ENCODE data around the gene ABCC2. TPM values are rescaled to one million over a fixed set of nuclear protein-coding genes. Genes with fewer than 3 reads are reported as not detected.
"Not testable (repeated sequence)": the region's sequence is repeated elsewhere in the genome, so short reads cannot be mapped to it uniquely, and the experiment has no call there.

Gene ABCC2
- total RNA-seq, 1 donor from 2014 or later = 1.9 TPM

DNA sequence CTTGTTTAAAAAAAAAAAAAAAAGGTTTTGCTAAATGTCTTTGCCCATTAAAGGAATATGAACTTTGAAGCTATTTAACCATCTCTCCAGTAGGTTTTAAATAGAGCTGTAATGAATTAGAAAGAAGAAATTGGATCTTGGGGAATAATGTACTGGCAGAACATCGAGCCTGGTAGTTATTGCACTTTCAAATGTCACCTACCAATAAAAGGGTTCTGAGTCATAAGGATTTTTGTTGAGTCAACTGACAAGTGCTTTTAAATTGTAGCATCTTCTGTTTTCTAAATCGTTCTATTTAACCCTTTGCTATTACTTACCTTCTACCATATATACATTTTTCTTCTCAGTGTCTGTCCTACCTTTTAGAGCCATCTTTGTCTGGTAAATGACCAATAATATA lies 39.7 kb upstream of the ABCC2 start:
- ATAC-seq = no peak
- Histone ChIP-seq H3K9me3 (peaks cover 12% of the 10 kb centered on the region), H3K27ac (no peak overlapping the region), H3K27me3 (ENCODE audit: low read depth) (no peaks in the 10 kb centered on the region), H3K36me3 (peaks cover 88% of the 10 kb centered on the region), H3K4me3 (no peak overlapping the region), H3K4me1 (no peaks in the 10 kb centered on the region)
- intact Hi-C loops (cut with DNase I) = no loop called here
- DNase-seq = no peak
- TF ChIP-seq CTCF (IDR thresholded peaks at IDR 0.05) = no peak

DNA sequence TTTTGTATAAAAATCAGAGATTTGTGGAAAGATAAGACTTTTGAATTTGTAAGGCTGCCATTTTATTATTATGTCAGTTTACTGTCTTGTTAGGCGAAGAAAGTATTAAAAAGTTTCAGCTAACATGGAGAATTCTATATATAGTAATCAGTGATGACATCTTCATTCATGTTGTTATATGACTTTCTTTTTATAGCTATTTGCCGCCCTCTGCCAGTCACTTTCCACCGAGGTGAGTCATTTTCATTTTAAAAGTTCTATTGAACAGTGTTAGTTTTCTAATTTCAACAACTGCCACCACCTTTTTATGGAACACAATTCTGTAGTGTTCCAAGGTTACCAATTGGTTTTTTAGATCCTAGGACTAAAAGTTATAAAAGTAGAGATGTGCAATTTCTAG lies 38.6 kb upstream of the ABCC2 start:
- no peak for ATAC-seq
- peaks cover 12% of the 10 kb centered on the region for H3K9me3 ChIP-seq
- no peak overlapping the region for H3K27ac ChIP-seq
- DNase-seq = no peak
- no peaks in the 10 kb centered on the region for H3K27me3 ChIP-seq (ENCODE audit: low read depth)
- TF ChIP-seq CTCF (IDR thresholded peaks at IDR 0.05) = no peak
- no peak overlapping the region for H3K4me3 ChIP-seq
- intact Hi-C loops (cut with DNase I) = no loop called here
- H3K4me1 ChIP-seq = no peaks in the 10 kb centered on the region
- H3K36me3 ChIP-seq = peaks cover 96% of the 10 kb centered on the region

- ATAC-seq; intact Hi-C loops (cut with DNase I); H3K9me3 ChIP-seq; H3K4me3 ChIP-seq; H3K4me1 ChIP-seq; H3K27me3 ChIP-seq (ENCODE audit: low read depth); H3K27ac ChIP-seq; DNase-seq: not testable (repeated sequence)
- H3K36me3 ChIP-seq = peaks cover 97% of the 10 kb centered on the region
Measured at GRCh38 chr10:99746166-99746565, 36.3 kb upstream of the ABCC2 start.

GRCh38 chr10:99748823-99749451 lies 33.5 kb upstream of the ABCC2 start:
- Histone ChIP-seq H3K4me3 (no peak overlapping the region), H3K27ac (no peak overlapping the region), H3K27me3 (ENCODE audit: low read depth) (no peaks in the 10 kb centered on the region), H3K4me1 (no peaks in the 10 kb centered on the region), H3K36me3 (peaks cover 97% of the 10 kb centered on the region), H3K9me3 (no peaks in the 10 kb centered on the region)
- no peak for DNase-seq
- no peak for ATAC-seq
- intact Hi-C loops (cut with DNase I) = no loop called here
- no peak for TF ChIP-seq CTCF (IDR thresholded peaks at IDR 0.05)

DNA sequence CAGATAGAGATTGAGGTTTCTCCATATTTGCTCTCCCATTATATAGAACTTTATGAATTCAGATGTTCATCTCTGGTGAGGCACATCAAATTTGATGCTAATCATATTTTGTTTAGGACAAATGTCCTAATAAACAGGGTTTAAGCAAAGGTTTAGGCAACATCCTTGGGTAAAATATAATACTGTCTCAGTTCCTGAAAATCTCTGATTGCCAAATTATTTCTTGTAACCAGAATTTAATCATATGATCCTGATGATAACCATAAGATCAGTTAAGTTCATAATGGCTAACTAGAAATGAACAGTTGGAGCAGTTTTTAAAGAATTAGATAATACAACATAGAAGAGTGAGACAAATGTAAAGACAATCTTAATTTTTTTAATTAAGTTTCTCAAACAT lies 31.8 kb upstream of the ABCC2 start:
- H3K4me1 ChIP-seq = no peaks in the 10 kb centered on the region
- no peak for TF ChIP-seq CTCF (IDR thresholded peaks at IDR 0.05)
- no peak for ATAC-seq

DNA sequence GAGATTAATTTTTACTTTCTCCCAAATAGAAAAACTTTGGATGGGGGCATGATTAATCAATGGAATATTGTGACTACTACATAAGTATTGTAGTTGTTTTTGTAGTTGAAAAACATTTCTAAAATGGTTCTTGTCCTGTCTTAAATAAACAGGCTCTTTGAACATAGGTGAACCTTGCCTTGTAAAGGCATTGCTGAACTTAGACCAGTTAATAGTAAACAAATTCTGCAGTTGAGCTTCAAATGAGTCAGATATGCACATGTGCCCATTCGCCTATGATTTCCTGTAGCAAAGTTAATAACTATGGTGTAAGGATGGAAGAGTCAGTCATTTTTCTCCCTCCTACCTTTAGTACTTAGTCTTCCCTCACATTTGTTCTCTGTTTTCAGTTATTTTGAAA lies 27.8 kb upstream of the ABCC2 start:
- DNase-seq = no peak
- intact Hi-C loops (cut with DNase I) = no loop called here
- peaks cover 97% of the 10 kb centered on the region for H3K36me3 ChIP-seq

More for the DNA sequence above, 31.8 kb upstream of the ABCC2 start:
- intact Hi-C loops (cut with DNase I) = no loop called here
- no peaks in the 10 kb centered on the region for H3K9me3 ChIP-seq
- H3K4me3 ChIP-seq = no peak overlapping the region
- H3K36me3 ChIP-seq = peaks cover 97% of the 10 kb centered on the region
- no peak for DNase-seq
- H3K27me3 ChIP-seq (ENCODE audit: low read depth) = no peaks in the 10 kb centered on the region
- no peak overlapping the region for H3K27ac ChIP-seq

More for the DNA sequence above, 27.8 kb upstream of the ABCC2 start:
- no peak for ATAC-seq
- TF ChIP-seq CTCF (IDR thresholded peaks at IDR 0.05) = no peak
- Histone ChIP-seq H3K27me3 (ENCODE audit: low read depth) (no peaks in the 10 kb centered on the region), H3K9me3 (no peaks in the 10 kb centered on the region), H3K4me3 (no peak overlapping the region), H3K27ac (no peak overlapping the region), H3K4me1 (no peaks in the 10 kb centered on the region)
